ENCODE data around the gene TMEM63B.

TMEM63B gene

GRCh38 chr6:44127186-44128019, at the start of gene TMEM63B, which contains the start of gene MRPL14:
Gene TMEM63B (plus strand): TSS chr6:44127554. CDS start chr6:44134585, 7,031 bp downstream.
Gene MRPL14 (minus strand): TSS chr6:44127452. CDS start chr6:44116611, 10,841 bp downstream.
- no peaks in the 10 kb centered on the region for H3K27me3 Mint-ChIP-seq (ENCODE audit: low read depth)
- peaks cover 47% of the 10 kb centered on the region for H3K4me1 Mint-ChIP-seq (ENCODE audit: low read depth)
- peak within 1 kb of the TSS; percentile 88 for H3K4me3 Mint-ChIP-seq
- H3K36me3 Mint-ChIP-seq (ENCODE audit: low read depth), result peaks cover 29% of the 10 kb centered on the region
- peak; percentile 93 for DNase-seq (ENCODE audit: low spot score)
- H3K27ac Mint-ChIP-seq, result peak within 1 kb of the TSS; percentile 91
- no peaks in the 10 kb centered on the region for H3K9me3 Mint-ChIP-seq

GRCh38 chr6:44078219-44078826, 49.0 kb upstream of the TMEM63B start:
- Mint-ChIP-seq H3K9me3 (no peaks in the 10 kb centered on the region), H3K27ac (no peak overlapping the region), H3K36me3 (ENCODE audit: low read depth) (no peaks in the 10 kb centered on the region), H3K4me1 (ENCODE audit: low read depth) (peaks cover 24% of the 10 kb centered on the region), H3K4me3 (no peak overlapping the region), H3K27me3 (ENCODE audit: low read depth) (peaks cover 3% of the 10 kb centered on the region)
- no peak for DNase-seq (ENCODE audit: low spot score)

- no peak overlapping the region for H3K4me3 Mint-ChIP-seq
- no peaks in the 10 kb centered on the region for H3K36me3 Mint-ChIP-seq (ENCODE audit: low read depth)
- peak; percentile 57 for DNase-seq (ENCODE audit: low spot score)
- no peaks in the 10 kb centered on the region for H3K9me3 Mint-ChIP-seq
- H3K4me1 Mint-ChIP-seq (ENCODE audit: low read depth), result peaks cover 19% of the 10 kb centered on the region
- peak overlapping the region; percentile 2 for H3K27ac Mint-ChIP-seq
- H3K27me3 Mint-ChIP-seq (ENCODE audit: low read depth), result peaks cover 3% of the 10 kb centered on the region
Observed at GRCh38 chr6:44078827-44079671, 48.3 kb upstream of the TMEM63B start.

- no peak overlapping the region for H3K27ac Mint-ChIP-seq
- H3K4me1 Mint-ChIP-seq (ENCODE audit: low read depth), result peaks cover 13% of the 10 kb centered on the region
- no peak overlapping the region for H3K4me3 Mint-ChIP-seq
Observed at GRCh38 chr6:44079672-44080071, 47.7 kb upstream of the TMEM63B start.

GRCh38 chr6:44080561-44081521, 46.5 kb upstream of the TMEM63B start:
- Mint-ChIP-seq H3K27me3 (ENCODE audit: low read depth) (peaks cover 3% of the 10 kb centered on the region), H3K27ac (no peak overlapping the region), H3K9me3 (no peaks in the 10 kb centered on the region), H3K4me3 (no peak overlapping the region), H3K4me1 (ENCODE audit: low read depth) (peaks cover 6% of the 10 kb centered on the region), H3K36me3 (ENCODE audit: low read depth) (no peaks in the 10 kb centered on the region)
- no peak for DNase-seq (ENCODE audit: low spot score)

More at GRCh38 chr6:44079672-44080071, 47.7 kb upstream of the TMEM63B start:
- H3K27me3 Mint-ChIP-seq (ENCODE audit: low read depth), result peaks cover 3% of the 10 kb centered on the region
- H3K36me3 Mint-ChIP-seq (ENCODE audit: low read depth), result no peaks in the 10 kb centered on the region
- DNase-seq (ENCODE audit: low spot score), result no peak
- no peaks in the 10 kb centered on the region for H3K9me3 Mint-ChIP-seq

GRCh38 chr6:44081753-44082152, 45.6 kb upstream of the TMEM63B start:
- DNase-seq (ENCODE audit: low spot score), result no peak
- H3K4me3 Mint-ChIP-seq, result no peak overlapping the region
- no peak overlapping the region for H3K27ac Mint-ChIP-seq
- H3K36me3 Mint-ChIP-seq (ENCODE audit: low read depth), result no peaks in the 10 kb centered on the region
- peaks cover 4% of the 10 kb centered on the region for H3K4me1 Mint-ChIP-seq (ENCODE audit: low read depth)
- no peaks in the 10 kb centered on the region for H3K9me3 Mint-ChIP-seq
- H3K27me3 Mint-ChIP-seq (ENCODE audit: low read depth), result peaks cover 3% of the 10 kb centered on the region

GRCh38 chr6:44082872-44083321, 44.5 kb upstream of the TMEM63B start:
- H3K4me1 Mint-ChIP-seq (ENCODE audit: low read depth), result peaks cover 4% of the 10 kb centered on the region
- no peaks in the 10 kb centered on the region for H3K36me3 Mint-ChIP-seq (ENCODE audit: low read depth)
- H3K4me3 Mint-ChIP-seq, result no peak overlapping the region
- peaks cover 1% of the 10 kb centered on the region for H3K27me3 Mint-ChIP-seq (ENCODE audit: low read depth)
- DNase-seq (ENCODE audit: low spot score), result no peak
- H3K9me3 Mint-ChIP-seq, result no peaks in the 10 kb centered on the region
- H3K27ac Mint-ChIP-seq, result no peak overlapping the region

- Mint-ChIP-seq H3K36me3 (ENCODE audit: low read depth) (no peaks in the 10 kb centered on the region), H3K27me3 (ENCODE audit: low read depth) (no peaks in the 10 kb centered on the region), H3K4me1 (ENCODE audit: low read depth) (peaks cover 2% of the 10 kb centered on the region), H3K9me3 (no peaks in the 10 kb centered on the region), H3K4me3 (no peak overlapping the region), H3K27ac (no peak overlapping the region)
- no peak for DNase-seq (ENCODE audit: low spot score)
Observed at GRCh38 chr6:44084231-44085014, 42.9 kb upstream of the TMEM63B start.

GRCh38 chr6:44085219-44085618, 42.1 kb upstream of the TMEM63B start:
- no peak overlapping the region for H3K4me3 Mint-ChIP-seq
- H3K27me3 Mint-ChIP-seq (ENCODE audit: low read depth), result no peaks in the 10 kb centered on the region
- no peak for DNase-seq (ENCODE audit: low spot score)

GRCh38 chr6:44086931-44087574, 40.3 kb upstream of the TMEM63B start:
- Mint-ChIP-seq H3K4me1 (ENCODE audit: low read depth) (no peaks in the 10 kb centered on the region), H3K9me3 (no peaks in the 10 kb centered on the region), H3K27me3 (ENCODE audit: low read depth) (no peaks in the 10 kb centered on the region), H3K27ac (no peak overlapping the region), H3K36me3 (ENCODE audit: low read depth) (no peaks in the 10 kb centered on the region), H3K4me3 (no peak overlapping the region)
- no peak for DNase-seq (ENCODE audit: low spot score)

More at GRCh38 chr6:44085219-44085618, 42.1 kb upstream of the TMEM63B start:
- Mint-ChIP-seq H3K27ac (no peak overlapping the region), H3K9me3 (no peaks in the 10 kb centered on the region), H3K4me1 (ENCODE audit: low read depth) (peaks cover 2% of the 10 kb centered on the region), H3K36me3 (ENCODE audit: low read depth) (no peaks in the 10 kb centered on the region)

- no peaks in the 10 kb centered on the region for H3K36me3 Mint-ChIP-seq (ENCODE audit: low read depth)
- H3K27ac Mint-ChIP-seq, result no peak overlapping the region
- no peaks in the 10 kb centered on the region for H3K9me3 Mint-ChIP-seq
- H3K4me3 Mint-ChIP-seq, result no peak overlapping the region
- H3K27me3 Mint-ChIP-seq (ENCODE audit: low read depth), result no peaks in the 10 kb centered on the region
- H3K4me1 Mint-ChIP-seq (ENCODE audit: low read depth), result no peaks in the 10 kb centered on the region
- DNase-seq (ENCODE audit: low spot score), result no peak
Observed at GRCh38 chr6:44087623-44088022, 39.7 kb upstream of the TMEM63B start.

All from T-helper 2 cell treated with Interferon-gamma antibody and Interleukin-4, amounts not matched to agents 5 μg/mL and 100 μg/mL, for 36 hours (primary cell).